Central memory CD4-positive, alpha-beta T cell (primary cell): ENCODE data around the gene FOXRED2.

Experiments
- DNase-seq: peaks from one replicate; pipeline ENCODE4 v3.0.0; 2022

Gene FOXRED2

DNA sequence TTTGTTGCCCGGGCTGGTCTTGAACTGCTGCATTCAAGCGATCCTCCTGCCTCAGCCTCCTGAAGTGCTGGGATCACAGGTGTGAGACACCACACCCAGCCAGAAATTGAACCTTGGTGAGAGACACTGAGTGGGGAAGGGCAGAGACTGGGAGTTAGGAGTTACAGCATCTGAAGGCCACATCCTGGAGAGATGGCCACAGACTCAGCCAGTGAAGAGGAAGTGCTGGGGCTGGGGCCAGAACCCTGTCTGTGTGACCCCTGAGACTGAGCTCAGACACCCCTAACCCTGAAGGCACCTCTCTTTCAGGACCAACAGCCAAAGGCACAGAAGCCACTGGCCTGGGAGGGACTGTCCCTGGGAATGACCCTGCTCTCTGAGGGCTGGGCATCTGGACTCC is 59.2 kb downstream of the FOXRED2 start:
- DNase-seq: no peak

DNA sequence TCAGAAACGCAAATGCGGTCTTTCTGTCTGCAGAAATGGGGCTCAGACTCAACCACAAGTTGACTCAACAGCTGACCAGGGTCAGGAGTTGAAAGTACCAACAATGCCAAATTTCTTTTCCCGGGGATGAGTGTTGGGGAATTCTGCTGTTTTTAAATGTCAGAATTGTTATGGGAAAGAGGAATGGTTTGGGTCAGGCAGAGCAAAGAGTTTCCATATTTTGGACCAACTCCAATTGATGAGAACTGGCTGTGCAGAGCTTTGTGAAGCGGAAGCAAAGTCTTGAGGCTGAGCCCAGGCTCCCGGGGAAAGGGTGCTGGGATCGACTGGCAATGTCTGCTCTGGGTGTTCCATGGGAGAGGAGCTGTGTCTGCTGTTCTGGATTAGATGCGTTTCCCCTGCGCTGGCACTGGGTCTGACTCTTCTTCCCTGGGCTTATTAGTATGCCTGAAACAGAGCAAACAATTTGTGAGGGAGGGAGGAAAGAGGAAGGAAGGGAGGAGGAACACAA is 61.6 kb downstream of the FOXRED2 start:
- no peak for DNase-seq

DNA sequence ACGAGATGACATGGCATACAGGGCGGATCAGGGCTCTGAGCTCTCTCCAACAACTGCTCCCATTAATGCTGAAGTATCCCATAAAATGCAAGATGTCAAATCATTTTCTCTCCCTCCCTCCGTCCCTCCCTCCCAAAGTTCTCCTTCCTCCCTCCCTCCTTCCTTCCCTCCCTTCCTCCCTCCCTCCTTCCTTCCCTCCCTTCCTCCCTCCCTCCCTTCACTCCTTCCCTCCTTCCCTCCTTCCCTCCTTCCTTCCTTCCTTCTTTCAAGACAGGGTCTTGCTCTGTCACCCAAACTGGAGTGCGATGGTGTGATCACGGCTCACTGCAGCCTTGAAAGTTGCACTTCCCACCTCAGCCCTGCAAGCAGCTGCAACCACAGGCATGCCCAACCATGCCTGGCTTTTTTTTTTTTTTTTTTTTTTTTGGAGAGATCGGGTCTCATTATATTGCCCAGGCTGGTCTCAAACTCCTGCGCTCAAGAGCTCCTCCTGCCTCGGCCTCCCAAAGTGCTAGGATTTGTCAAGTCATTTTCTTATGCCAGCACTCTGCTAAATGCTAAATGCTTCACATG is 63.6 kb downstream of the FOXRED2 start:
- DNase-seq: no peak

DNA sequence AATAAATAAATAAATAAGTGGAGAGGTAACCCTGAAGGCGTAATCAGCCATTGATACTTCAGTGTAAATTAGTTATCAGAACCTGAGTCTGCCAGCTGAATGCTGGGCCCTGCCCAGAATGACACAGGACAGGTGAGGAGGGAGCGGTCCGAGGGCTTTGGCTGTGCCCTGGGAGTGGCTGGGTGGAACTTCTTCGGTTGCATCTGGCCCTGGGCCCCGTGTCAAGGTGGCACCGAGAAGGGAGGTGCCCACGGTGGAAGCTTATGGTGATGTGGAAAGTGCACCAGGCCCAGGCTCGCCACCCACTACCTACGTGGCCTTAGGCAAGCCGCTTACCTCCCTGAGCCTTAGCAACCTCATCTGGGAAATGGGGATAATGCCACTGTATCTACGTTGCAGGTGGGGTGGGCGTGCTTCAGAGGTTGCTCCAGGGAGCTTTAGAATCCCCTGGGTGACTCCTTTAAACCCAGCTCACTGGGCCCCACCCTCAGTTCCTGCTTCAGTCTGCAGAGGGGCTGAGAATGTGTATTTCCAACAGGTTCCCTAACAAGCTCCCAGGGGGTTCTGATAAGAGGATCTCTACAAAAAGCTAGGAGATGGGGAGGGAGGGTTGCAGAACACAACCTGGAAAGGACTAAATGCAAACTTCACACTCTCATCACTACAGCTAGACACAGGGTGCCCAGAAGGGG is 64.2 kb downstream of the FOXRED2 start:
- DNase-seq: no peak

DNA sequence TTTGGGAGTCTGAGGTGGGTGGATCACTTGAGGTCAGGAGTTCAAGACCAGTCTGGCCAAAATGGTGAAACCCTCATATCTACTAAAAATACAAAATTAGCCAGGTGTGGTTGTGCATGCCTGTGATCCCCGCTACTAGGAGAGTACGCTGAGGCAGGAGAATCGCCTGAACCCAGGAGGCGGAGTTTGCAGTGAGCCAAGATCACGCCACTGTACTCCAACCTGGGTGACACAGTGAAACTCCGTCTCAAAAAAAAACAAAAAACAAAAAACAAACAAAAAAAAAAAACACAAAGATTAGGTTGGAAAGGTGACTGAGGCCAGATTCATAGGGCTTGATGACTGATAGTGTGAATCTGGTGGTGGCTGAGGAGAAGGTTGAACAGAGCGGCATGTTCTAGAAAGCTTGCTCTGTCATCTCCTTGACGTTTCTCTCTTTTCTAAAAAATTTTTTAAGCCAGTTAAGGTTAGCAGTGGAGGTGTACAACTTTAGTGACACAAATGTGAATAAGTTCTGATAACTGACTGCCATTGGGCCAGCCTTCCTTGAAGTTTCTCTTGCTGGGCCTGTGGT is 66.3 kb downstream of the FOXRED2 start:
- DNase-seq: no peak

DNA sequence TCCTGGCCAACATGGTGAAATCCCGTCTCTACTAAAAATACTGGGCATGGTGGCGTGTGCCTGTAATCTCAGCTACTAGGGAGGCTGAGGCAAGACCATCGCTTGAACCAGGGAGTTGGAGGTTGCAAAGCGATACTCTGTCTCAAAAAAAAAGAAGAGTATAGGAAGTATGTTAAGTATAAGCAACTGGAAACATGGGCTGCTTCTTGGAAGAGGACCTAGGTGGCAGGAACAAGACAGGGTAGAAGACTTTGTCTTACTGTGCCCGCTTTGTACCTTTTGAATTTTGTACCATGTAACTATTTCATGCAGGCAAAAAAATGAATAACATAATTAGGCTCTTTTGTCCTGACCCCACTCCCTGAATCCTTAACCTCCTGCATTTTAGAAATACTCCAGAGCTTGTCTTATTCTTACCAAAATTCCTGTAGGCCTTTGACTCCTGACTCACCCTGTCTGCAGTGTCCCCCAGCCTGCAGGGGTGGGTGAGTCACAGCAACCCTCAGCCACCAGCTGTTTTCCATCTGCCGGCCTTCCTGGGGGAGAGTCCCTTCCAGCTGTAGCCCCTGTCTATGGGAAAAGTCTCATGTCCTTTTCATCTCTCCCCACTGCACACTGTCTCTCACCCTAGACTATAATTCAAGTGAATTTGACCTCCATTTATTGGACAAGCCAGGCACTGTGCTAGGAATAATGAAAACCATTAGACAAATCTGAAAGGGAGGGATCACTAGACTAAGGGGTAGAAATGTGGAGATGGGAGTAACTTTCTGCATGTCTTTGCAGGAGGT is 67.2 kb downstream of the FOXRED2 start:
- DNase-seq: no peak
